Stimulated activated CD4-positive, alpha-beta T cell treated with anti-CD3 and anti-CD28 coated beads, Interleukin-4, amount 100 ng/mL, for 48 hours (primary cell): ENCODE data around the gene DCST2.
A peak's percentile ranks its signal among the peaks of the same experiment; 100 is the strongest.

ENCODE experiments used
- DNase-seq, 2 donors: peaks; one replicate each; pipeline ENCODE4 v3.0.0-alpha.2; 2020; ENCODE audit warnings: low read depth in 2 of 2

The DCST2 gene

GRCh38 chr1:155026588-155026987 lies 7.0 kb downstream of the DCST2 start:
- no peak for DNase-seq

GRCh38 chr1:155026154-155026553 lies 7.4 kb downstream of the DCST2 start:
- no peak for DNase-seq

- DNase-seq: no peak
Observed at GRCh38 chr1:155024315-155024714, 9.3 kb downstream of the DCST2 start.

GRCh38 chr1:155023627-155024026 lies 10.0 kb downstream of the DCST2 start:
- DNase-seq: no peak

- DNase-seq: no peak
Observed at GRCh38 chr1:155022927-155023236, 10.7 kb downstream of the DCST2 start.

GRCh38 chr1:155022136-155022926 lies 11.2 kb downstream of the DCST2 start:
- no peak for DNase-seq

GRCh38 chr1:155019377-155020245 lies 14.0 kb downstream of the DCST2 start:
- no peak for DNase-seq

- no peak for DNase-seq
Observed at GRCh38 chr1:155018617-155019348, 14.8 kb downstream of the DCST2 start.

GRCh38 chr1:155017946-155018316 lies 15.7 kb downstream of the DCST2 start:
- no peak for DNase-seq

GRCh38 chr1:155017041-155017945 lies 16.3 kb downstream of the DCST2 start:
- peak; percentile 87 to 92 for DNase-seq

GRCh38 chr1:155016231-155016831 lies 17.2 kb downstream of the DCST2 start:
- no peak for DNase-seq

- no peak for DNase-seq
Observed at GRCh38 chr1:155015527-155016230, 17.9 kb downstream of the DCST2 start.

- DNase-seq: no peak
Observed at GRCh38 chr1:155014709-155015508, 18.7 kb downstream of the DCST2 start.

- no peak for DNase-seq
Observed at GRCh38 chr1:155013632-155014031, 19.9 kb downstream of the DCST2 start.

- DNase-seq: no peak
Observed at GRCh38 chr1:155012776-155013602, 20.6 kb downstream of the DCST2 start.

- DNase-seq: peak in 1 of 2 donors; percentile 42
Observed at GRCh38 chr1:155012026-155012546, 21.5 kb downstream of the DCST2 start.

GRCh38 chr1:155011437-155012025 lies 22.1 kb downstream of the DCST2 start:
- no peak for DNase-seq

GRCh38 chr1:155011004-155011416 lies 22.6 kb downstream of the DCST2 start:
- no peak for DNase-seq
